ENCODE data around the gene RTN1.
"Not testable (repeated sequence)": the region's sequence is repeated elsewhere in the genome, so short reads cannot be mapped to it uniquely, and the experiment has no call there.

Gene RTN1

DNA sequence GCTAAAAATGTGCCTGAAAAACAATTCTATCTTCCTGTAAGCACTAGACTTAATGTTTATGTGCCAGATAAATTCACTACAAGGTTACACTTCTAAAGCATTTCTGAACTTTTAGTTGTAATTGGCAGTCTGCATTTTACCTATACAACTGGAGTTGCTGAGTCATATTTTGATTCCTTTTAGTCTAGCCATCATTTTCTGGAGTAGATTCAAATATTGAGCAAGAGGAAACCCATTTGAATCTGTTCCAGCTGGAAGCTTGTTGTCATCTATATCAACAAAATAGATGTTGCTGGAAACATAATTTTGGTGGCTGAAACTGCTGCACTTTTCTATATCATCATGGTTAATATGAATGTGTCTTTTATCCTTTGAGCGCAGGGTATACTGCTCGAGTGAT lies 171.8 kb downstream of the RTN1 start:
- DNase-seq = no peak

DNA sequence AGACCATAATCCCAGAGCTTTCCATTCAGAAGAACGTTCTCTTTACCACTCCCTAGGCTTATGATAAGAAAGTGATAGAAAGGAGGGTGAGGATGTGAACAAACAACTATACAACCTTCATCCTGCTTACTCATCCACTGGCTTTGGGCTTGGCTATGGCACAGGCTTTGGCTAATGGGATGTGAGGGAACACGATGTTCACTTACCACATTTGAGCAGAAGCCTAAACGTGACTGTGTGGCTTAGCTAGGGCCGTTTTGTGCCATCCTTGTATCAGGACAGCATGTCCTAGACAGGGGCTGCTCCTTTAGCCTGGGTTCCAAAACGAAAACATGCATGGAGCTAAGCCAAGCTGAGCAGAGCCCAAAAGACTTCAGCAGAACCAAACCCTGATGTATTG lies 175.4 kb downstream of the RTN1 start:
- DNase-seq = no peak

DNA sequence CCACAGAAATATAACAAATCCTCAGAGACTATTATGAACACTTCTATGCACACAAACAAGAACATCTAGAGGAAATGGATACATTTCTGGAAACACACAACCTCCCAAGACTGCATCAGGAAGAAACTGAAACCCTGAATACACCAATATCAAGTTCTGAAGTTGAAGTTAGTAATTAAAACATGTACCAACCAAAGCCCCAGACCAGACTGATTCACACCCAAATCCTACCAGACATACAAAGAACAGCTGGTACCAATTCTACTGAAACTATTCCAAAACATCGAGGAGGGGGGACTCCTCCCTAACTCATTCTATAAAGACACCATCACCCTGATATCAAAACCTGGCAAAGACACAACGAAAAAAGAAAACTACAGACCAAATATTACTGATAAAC lies 179.3 kb downstream of the RTN1 start:
- DNase-seq = no peak

DNA sequence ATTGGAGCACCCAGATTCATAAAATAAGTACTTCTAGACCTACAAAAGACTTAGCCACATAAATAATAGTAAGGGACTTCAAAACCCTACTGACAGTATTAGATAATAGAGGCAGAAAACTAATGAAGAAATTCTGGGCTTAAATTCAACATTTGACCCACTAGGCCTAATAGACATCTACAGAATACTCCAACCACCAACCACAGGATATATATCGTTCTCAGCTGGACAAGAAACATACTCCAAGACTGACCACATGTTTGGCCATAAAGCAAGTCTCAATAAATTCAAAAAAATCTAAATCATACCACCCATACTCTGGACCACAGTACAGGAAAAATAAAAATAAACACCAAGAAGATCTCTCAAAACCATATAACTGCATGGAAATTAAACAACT lies 180.2 kb downstream of the RTN1 start:
- no peak for DNase-seq

DNA sequence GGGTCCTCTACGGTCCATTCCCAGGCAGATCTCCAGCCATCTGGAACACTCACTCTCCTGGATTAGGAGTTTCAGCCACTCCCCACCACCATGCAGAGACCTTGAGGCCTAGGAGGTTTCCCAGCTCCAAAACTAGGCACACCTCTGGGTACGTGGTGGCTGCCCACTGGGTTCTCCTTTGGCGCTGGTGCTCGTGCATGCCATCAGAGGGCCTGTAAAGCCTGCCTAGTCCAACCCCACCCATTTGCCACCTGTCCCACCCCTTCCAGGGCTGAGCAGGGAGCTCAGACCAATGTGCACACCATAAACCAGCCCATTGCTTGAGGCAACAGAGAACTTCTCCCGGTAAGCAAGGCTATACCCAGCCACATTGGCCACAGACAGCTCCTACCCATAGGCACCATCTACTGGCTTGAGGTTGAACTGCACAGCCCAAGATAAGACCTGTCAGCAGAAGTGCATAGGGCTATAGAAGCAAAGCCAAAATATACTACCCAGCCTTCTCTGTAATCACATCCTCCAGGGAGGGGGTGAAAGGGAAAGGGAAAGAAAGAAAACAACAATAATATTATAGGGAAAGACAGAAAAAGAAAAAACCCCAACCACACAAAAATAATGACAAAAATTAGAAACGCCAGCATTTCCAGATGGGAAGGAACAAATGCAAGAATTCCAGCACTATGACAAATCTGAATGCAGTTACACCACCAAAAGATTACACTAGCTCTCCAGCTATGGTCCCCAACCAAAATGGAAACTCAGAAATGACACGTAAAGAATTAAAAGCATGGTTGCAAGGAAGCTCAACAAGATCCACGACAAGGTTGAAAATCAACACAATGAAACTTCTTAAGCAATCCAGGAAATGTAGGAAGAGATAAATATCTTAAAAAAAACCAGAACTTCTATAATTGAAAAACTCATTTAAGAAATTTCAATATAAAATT lies 182.1 kb downstream of the RTN1 start:
- no peak for DNase-seq

DNA sequence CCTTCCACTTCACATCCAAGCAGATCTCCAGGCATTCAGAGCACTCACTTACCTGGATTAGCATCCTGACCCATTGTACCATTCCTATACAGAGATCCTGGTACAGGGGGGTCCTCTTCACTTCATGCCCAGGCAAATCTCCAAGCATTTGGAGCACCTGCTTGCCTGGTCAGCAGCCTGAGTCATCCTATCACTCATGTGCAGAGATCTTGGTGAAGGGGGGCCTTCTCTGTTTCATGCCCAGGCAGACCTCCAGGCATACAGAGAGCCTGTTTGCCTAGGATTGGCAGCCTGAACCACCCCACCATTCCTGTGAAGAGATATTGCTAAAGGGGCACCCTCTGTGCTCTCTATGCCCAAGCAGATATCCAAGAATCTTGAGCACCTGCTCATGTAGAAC lies 182.9 kb downstream of the RTN1 start:
- no peak for DNase-seq

DNA sequence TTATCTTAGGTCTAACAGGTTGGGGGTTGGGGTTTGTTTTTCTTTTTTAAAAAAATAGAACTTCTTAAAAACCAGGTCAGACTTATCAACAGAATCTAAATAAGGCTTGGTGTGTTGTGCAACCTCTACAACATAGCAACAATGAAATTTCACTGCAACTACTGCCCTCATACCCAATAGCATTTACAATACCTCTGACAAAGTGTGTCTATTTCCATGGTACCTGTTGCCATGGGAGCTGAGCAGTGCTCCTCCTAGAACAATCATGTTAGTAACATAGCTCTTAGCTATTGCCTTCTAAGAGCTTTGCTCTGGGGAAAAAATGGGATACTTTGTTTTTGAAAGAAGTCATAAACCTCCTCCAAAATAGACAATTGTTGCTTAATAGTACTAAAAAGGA lies 190.7 kb downstream of the RTN1 start:
- no peak for DNase-seq

DNA sequence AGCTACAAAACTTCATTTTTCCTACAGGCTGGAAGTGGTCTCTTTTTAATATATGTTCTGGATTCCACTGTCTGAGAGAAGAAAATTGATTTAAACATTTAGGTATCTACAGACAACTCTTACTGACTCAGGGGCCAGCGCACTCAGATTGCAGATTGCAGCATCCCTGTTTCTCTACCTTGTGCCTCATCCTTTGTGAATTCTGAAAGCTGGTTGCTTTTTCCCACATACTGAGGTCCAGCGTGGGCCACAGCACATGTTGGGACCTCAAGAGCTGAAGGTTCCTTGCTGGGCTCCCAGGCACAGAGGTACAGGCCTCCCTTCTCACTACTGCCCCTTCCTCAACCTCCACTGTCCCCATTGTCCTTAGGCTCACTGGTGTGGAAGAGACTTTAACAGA lies 192.2 kb downstream of the RTN1 start:
- DNase-seq = no peak

DNA sequence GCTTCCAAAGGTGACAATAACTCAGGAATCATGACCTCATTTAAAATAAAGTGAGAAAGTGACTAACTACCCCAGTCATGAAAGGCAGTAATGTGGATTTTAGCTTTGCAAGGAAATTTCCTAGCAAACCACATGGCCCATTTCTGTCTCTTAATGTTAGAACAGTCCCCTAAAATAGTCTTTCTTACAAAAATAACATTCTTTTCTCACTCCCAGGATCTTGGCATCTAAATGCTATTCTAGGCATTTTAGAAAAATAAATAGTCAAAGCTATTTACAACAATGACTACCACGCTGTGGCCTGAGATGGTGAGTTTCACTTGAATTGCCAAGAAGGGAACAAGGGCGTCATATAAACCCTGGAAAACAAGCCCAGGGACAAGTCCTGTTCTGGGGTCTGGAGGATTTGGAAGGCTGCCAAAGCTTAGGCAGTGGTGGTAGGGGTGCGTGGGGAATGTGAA lies 192.8 kb downstream of the RTN1 start:
- DNase-seq = no peak

DNA sequence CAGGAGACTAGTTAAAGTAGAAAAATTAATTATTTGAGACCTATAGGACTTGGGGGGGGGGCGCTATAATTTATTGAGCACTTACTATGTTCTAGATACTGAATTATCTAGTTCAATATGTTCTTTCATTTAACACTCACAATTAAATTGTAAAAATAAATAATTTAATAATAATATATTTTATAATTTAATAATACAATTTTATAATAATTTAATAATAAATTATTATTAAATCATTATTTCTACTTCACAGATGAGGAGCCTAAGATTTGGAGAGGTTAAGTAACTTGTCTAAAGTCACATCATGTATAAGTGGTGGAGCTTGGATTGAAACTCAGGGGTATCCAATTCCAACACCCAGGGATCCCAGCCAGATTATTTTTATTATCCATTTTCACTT lies 195.2 kb downstream of the RTN1 start:
- no peak for DNase-seq

DNA sequence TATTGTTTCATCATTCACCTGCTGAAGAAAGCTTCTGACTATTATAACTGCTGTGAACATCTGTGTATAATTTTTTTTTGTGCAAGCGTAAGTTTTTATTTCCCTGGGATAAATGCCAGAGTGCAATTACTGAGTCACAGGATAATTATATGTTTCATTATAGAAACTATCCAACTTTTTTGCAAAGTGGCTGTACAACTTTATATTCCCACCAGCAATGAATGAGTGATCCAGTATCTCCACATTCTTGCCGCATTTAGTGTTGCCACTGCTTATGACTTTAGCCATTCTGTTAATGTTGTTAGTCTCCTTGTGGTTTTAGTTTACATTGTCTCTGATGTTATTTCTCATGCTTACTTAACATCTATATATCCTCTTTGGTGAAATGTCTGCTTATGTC lies 205.8 kb downstream of the RTN1 start:
- no peak for DNase-seq

DNA sequence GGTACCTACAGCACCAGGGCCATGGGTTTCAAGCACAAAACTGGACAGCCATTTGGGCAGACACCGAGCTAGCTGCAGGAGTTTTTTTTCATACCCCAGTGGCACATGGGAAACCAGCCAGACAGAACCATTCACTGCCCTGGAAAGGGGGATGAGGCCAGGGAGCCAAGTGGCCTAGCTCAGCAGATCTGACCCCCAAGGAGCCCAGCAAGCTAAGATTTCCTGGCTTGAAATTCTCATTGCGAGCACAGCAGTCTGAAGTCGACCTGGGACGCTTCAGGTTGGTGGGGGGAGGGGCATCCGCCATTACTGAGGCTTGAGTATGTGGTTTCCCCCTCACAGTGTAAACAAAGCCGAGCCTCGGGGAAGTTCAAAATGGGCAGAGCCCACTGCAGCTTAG lies 212.8 kb downstream of the RTN1 start:
- DNase-seq = no peak

DNA sequence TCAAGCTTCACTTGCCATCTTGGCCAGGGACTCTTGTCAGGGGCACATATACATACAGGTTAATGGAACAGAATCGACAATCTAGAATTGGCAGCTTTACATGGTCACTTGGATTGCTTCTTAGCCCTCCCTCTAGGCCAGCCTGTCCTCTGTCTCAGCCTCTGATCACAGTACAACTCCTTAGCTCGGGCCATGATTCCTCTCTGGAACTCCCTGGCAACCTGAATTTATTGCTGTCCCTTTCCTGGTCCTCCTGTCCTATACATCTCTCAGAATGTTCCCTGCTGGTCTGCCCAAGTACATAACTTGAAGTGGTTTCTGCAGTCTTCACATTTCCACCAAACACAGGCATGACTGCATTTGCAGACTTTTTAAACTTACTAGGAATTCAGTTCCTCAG lies 214.1 kb downstream of the RTN1 start:
- no peak for DNase-seq

DNA sequence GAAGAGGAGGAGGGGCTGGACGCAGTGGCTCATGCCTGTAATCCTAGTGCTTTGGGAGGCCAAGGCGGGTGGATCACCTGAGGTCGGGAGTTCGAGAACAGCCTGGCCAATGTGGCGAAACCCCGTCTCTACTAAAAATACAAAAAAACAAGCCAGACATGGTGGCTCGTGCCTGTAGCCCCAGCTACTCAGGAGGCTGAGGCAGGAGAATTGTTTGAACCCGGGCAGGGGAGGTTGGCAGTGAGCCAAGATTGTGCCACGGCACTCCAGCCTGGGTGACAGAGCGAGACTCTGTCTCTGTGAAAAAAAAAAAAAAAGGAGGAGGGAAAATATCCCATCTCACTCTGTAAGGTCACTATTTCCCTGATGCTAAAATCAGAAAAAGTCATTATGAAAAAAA lies 216.4 kb downstream of the RTN1 start:
- not testable (repeated sequence) for DNase-seq

DNA sequence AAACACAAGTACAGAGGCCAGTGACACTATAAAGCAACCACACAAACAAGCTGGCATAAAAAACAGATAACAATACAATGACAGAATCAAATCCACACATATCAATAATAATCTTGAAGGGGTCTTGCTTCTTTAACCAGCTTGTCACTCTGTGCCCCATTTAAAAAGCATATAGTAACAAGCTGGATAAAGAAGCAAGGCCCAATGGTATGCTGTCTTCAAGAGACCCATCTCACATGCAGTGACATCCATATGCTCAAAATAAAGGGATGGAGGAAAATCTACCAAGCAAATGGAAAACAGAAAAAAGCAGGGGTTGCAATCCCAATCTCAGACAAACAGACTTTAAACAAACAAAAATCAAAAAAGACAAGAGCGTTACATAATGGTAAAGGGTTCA lies 223.7 kb downstream of the RTN1 start:
- not testable (repeated sequence) for DNase-seq

DNA sequence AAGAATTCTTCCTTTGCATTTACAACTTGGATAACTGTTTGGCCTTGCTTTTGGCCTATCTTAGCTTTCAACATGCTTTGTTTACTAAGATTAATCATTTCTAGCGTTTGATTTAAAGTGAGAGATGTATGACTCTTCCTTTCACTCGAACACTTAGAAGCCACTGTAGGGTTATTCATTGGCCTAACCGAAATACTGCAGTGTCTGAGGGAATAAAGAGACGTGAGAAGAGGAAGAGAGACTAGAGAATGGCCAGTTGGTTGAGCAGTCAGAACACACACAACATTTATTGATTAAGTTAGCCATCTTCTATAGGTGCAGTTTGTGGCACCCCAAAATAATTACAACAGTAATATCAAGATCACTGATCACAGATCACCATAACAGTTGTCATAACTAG lies 231.7 kb downstream of the RTN1 start:
- no peak for DNase-seq

DNA sequence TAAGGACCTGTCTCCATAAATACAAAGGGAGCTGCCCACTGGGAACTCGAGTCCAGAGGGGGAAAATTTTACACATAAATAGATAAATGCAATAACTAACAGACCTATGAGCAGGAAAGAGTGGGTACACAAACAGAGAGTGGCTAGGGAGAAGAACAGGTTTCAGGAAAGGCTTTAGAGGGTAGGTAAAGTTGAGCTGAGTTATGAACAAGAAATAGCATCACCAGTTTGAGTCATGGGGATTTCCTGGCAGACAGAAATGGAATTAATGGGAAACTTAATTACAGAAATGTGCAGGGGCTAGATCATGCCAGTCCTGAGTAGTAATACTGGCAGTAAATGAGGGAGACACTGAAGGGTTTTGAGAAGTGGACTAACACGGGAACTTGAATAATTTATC lies 236.0 kb downstream of the RTN1 start:
- DNase-seq = no peak

DNA sequence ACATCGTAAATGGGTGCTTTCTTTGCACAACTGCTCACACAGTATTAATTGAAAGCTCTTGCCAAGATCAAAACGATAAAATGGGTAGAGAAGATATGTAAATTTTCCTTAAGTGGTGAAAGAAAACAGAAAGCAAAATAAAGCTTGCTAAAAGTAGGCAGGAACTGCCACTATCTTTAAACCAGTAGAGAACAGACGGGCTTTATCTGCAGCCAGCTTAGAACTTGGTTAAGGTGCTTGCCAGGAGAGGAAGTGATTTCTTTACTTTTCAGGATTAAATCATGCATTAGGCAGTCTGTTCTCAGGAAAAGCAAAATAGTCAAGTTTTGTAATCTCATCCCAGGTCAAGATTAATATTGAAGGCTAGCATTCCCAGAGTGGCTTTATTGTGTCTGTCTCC lies 237.1 kb downstream of the RTN1 start:
- no peak for DNase-seq

DNA sequence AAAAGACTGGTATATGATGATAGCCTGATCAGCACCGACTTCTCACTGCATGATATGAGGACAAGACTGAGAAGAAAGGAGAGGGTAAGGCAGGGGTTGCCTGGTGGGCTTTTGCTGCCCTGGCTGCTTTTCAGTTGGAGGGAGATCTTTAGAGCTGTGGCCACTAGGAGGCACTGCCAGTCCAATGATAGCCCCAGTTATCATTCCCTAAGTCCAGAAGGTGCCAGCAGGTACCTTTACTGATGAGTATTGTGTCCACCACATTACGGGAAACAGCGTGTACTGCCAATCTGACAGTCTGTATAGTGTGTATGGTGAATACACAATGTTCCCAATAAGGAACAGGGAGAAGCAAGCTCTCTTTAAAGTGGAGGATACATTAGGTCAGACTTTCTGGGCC lies 238.2 kb downstream of the RTN1 start:
- DNase-seq = no peak

DNA sequence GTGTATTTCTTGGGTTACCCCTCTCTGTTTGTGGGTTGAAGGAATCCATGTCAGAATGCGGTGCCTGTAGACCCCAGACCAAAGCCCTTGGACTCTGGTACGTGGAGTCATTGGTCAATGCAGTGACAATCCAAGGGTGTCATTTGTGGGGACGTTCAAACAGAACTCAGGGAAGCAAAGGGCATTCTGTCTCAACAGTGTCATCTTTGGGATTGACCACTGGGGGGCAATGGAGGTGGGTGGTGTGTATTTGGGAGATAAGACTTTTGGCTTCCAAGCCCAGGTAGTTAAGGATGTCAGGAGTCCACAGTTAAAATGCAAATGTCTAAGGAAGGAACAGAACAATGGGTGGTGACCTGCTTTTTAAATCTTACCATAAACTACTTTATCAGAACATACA lies 239.3 kb downstream of the RTN1 start:
- DNase-seq = no peak

DNA sequence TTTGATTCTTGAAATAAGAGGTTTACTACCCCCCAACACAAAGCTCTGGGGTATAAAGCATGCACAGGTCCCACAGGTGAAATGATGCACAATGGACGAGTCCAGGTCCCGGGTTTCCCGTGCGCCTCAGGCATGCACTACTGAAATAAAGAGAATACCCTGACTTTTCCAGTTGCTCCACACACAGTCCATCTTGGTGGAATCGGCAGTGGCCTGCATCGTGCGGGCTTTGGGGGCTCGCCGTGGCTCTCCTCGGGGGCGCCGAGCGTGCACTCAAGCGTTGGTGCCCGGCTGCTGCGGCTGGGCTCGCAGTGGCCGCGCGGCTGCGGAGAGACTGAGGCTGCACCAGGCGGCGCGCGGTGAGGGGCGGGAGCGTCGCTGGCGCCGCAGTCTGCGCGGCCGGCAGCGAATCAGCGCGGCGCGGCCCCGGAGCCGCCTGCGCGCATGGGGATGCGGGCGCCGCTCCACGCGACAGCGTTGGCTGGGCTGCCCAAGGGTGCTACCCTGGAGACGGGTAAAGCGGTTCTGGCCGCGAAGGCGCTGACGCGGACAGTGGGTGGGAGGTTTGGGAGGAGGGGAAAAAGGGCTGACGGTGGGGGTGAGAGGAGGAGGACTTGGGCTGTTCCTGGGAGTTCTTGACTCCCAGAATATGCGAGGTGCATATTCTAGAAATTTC lies 240.2 kb downstream of the RTN1 start:
- no peak for DNase-seq

DNA sequence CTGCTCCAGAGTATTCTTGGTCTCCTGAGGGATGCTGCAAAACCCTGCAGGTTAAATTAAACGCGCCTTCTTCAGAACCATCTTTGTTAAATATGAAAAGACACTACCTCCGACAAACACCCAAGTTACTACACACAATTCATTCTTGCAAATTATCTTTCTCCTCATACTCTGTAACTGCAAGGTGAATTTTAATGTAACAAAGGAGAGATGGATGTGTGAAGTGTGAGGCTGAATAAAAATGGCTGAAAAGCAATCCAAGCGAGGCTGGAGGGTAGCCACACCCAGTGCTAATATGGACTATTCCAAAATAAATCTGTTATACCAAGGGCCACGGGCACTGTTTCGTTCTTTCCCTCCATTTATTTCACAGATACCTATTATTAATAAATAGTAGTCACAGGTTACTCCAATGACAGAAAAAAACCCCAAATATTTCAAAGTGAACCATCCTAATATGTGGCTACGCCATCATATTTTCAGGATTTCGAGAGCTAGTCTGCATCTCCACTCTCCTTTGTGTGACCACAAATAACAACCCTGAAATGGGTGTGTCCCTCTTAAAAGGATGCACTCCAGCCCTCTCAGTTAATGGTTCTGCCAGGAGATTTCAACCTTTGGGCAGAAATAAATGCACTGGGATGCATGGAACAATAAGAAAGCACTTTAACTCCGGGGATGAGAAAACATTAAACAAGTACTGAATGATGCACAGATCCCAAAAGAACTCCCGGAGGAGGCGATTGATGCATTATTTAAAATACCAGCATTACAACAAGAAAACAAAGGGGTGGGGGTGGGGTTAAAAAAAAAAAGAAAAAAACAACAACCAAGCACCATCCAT lies 240.9 kb downstream of the RTN1 start:
- no peak for DNase-seq

DNA sequence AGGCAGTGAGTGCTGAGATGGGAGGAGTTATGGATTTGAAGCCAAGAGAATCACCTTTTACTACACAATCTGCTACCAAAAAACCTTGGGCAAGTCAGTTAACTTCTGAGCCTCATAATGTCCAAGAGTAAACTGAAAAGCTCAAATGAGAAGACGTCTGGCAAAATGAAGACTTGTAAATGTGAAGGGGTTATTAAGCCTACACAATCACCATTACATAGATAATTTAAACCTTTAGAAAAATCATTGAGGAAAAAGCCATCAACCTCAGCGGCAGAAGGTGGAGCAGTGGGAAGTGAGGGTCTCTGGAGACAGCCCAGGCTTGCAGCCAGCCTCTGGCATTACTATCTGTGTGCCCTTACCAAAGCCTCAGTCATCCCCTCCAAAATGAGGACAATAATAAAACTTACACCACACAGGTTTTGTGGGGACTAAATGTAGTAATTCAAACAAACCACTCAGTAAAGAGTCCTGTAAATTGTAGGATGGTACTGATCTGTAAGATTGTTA lies 243.5 kb downstream of the RTN1 start:
- DNase-seq = no peak

Measured in CD4-positive, alpha-beta T cell treated with Interleukin-6 for 4 hours (primary cell).